Parathyroid adenoma (tissue), 2 donors: ENCODE data around the gene ARHGAP10.
A peak's percentile ranks its signal among the peaks of the same experiment; 100 is the strongest.

Experiments
- H2AFZ ChIP-seq: fragments of 300-600 bp; sonication (generic); one replicate; pipeline ENCODE4 v1.7.0; 2017; ENCODE audit warnings: antibody characterized with exemption, mild to moderate bottlenecking
- H3K27ac ChIP-seq: fragments of 300-600 bp; sonication (generic); one replicate; pipeline ENCODE4 v1.7.0; 2017
- H3K27me3 ChIP-seq: fragments of 300-600 bp; sonication (generic); one replicate; pipeline ENCODE4 v1.7.0; 2017; ENCODE audit warnings: low read length; ENCODE audit not compliant: control insufficient read depth, insufficient read depth
- H3K36me3 ChIP-seq: fragments of 300-600 bp; sonication (generic); one replicate; pipeline ENCODE4 v1.7.0; 2017; ENCODE audit warnings: low read length; ENCODE audit not compliant: control insufficient read depth, insufficient read depth
- H3K4me1 ChIP-seq: fragments of 300-600 bp; sonication (generic); one replicate; pipeline ENCODE4 v1.7.0; 2017; ENCODE audit warnings: control low read depth
- H3K4me2 ChIP-seq: fragments of 300-600 bp; sonication (generic); one replicate; pipeline ENCODE4 v1.7.0; 2017; ENCODE audit warnings: low read length
- H3K4me3 ChIP-seq: fragments of 300-600 bp; sonication (generic); one replicate; pipeline ENCODE4 v1.7.0; 2017; ENCODE audit warnings: low read depth, low read length
- H3K79me2 ChIP-seq: fragments of 300-600 bp; sonication (generic); one replicate; pipeline ENCODE4 v1.7.0; 2017; ENCODE audit warnings: control low read depth
- H3K9ac ChIP-seq: fragments of 300-600 bp; sonication (generic); one replicate; pipeline ENCODE4 v1.7.0; 2017; ENCODE audit warnings: mild to moderate bottlenecking
- H3K9me3 ChIP-seq: fragments of 300-600 bp; sonication (generic); one replicate; pipeline ENCODE4 v1.7.0; 2017; ENCODE audit warnings: low read length; ENCODE audit not compliant: control insufficient read depth
- CTCF ChIP-seq: fragments of 300-600 bp; sonication (generic); IDR thresholded peaks from one replicate; pipeline ENCODE4 v1.7.0; 2017; ENCODE audit warnings: antibody characterized with exemption, mild to moderate bottlenecking
- donor health status: primary hyperparathyroidism.

ARHGAP10 gene

DNA sequence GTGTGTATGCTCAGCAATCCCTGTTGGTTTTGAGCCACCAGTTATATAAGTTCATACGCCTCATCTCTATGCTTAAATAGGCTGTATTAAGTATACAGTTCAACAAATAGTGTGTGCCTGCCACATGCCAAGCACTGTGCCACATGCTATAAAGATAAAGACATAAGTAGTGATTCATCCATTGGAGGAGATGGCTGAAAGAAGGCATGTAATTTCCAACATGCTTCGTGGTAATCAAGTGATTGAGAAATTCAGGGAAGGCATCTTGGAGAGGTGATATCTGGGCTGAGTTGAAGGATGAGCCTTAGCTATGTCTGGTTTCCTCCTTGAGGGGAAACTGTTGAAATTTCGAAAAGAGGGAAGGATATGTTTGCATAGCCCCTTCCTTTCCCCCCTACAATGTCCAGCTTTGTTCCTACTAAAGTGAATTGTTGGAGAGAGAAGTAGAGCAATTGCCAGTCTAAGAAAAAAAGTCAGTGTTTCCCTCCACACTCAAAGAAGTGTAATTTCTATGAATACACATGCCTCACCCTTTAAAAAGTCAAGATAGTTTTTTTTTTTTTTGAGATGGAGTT is 96.5 kb downstream of the ARHGAP10 start:
- no peak for TF ChIP-seq CTCF
- no peaks in the 10 kb centered on the region for H3K36me3 ChIP-seq
- H3K4me1 ChIP-seq = no peaks in the 10 kb centered on the region
- H3K27me3 ChIP-seq = no peaks in the 10 kb centered on the region
- no peak overlapping the region for H3K4me2 ChIP-seq
- H3K9me3 ChIP-seq = no peaks in the 10 kb centered on the region
- H2AFZ ChIP-seq = no peak overlapping the region
- no peak overlapping the region for H3K9ac ChIP-seq
- H3K27ac ChIP-seq = no peak overlapping the region
- H3K79me2 ChIP-seq = no peaks in the 10 kb centered on the region
- no peak overlapping the region for H3K4me3 ChIP-seq

DNA sequence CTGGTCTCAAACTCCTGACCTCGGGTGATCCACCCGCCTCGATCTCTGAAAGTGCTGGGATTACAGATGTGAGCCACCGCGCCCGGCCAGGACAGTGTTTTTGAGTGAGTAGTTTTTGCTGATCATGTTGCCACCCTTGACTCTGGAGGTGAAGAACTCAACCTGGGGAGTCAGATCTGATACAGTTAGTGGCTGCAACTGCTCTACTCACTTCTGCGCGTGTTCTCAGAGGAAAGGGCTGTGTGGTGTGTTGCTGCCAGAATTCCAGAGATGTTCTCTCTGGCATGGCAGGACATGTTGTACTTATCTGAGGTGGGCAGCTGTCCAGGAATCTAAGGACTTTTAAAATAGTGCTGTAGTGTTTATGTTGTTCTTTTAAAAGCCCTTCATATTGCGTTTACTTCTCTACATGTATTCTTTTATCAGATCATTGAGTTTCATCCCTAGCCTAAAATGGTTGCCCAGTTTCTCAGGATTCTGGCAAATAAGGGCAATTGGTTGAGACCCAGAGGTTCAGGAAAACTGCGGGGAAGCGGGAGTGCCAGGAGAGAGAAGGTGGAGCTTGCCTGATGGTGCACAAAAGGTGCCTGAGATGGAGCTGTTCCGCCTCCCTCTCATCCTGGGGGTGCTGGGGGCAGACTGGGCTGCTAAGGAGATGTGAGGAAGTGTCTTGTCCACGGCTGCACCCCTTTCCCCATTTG is 97.7 kb downstream of the ARHGAP10 start:
- H3K27ac ChIP-seq = peak overlapping the region; percentile 32
- no peak for TF ChIP-seq CTCF
- peak overlapping the region; percentile 42 for H2AFZ ChIP-seq
- H3K79me2 ChIP-seq = no peaks in the 10 kb centered on the region
- H3K9ac ChIP-seq = no peak overlapping the region
- no peaks in the 10 kb centered on the region for H3K9me3 ChIP-seq
- H3K27me3 ChIP-seq = no peaks in the 10 kb centered on the region
- no peaks in the 10 kb centered on the region for H3K36me3 ChIP-seq
- H3K4me1 ChIP-seq = no peaks in the 10 kb centered on the region
- no peak overlapping the region for H3K4me3 ChIP-seq
- peak overlapping the region; percentile 35 for H3K4me2 ChIP-seq

DNA sequence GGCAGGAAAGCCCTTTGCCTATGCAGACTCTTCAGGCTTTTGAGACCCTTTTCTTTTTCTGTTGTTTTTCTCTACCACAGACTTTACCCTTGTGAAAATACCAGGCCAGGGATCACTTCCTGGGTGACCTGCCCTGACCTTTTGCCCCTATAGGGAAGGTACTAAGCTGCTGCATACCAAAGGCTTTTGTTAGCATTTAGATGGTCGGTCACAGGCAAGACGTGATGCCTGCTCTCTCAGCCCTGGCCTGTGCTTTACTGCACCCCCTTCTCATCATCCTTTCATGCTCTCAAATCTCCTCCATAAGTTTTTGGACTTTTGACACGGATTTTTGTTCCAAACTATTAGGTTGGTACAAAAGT is 98.2 kb downstream of the ARHGAP10 start:
- Histone ChIP-seq H3K9ac (no peak overlapping the region), H3K9me3 (no peaks in the 10 kb centered on the region), H3K4me2 (no peak overlapping the region), H2AFZ (peak overlapping the region; percentile 42), H3K27me3 (no peaks in the 10 kb centered on the region), H3K36me3 (no peaks in the 10 kb centered on the region), H3K4me1 (no peaks in the 10 kb centered on the region), H3K79me2 (no peaks in the 10 kb centered on the region), H3K4me3 (no peak overlapping the region), H3K27ac (peak overlapping the region; percentile 32)
- no peak for TF ChIP-seq CTCF

GRCh38 chr4:147830987-147831386 is 99.1 kb downstream of the ARHGAP10 start:
- no peaks in the 10 kb centered on the region for H3K27me3 ChIP-seq
- H3K4me3 ChIP-seq = no peak overlapping the region
- no peaks in the 10 kb centered on the region for H3K79me2 ChIP-seq
- H3K9me3 ChIP-seq = no peaks in the 10 kb centered on the region
- peaks cover under 1% of the 10 kb centered on the region for H3K4me1 ChIP-seq
- peak overlapping the region; percentile 5 for H3K4me2 ChIP-seq
- no peak overlapping the region for H3K27ac ChIP-seq
- H2AFZ ChIP-seq = no peak overlapping the region
- TF ChIP-seq CTCF = no peak
- no peak overlapping the region for H3K9ac ChIP-seq
- H3K36me3 ChIP-seq = no peaks in the 10 kb centered on the region
